Breast epithelium (tissue), 3 donors: ENCODE measurements around the gene MLX.

ENCODE experiments used
- CTCF ChIP-seq, 3 donors: fragments of 450-650 bp; IDR thresholded peaks; one replicate each; pipeline ENCODE4 v1.5.1; 2016 to 2017; ENCODE audit warnings: antibody characterized with exemption in 3 of 3, mild to moderate bottlenecking in 3 of 3, moderate library complexity in 3 of 3
- POLR2A ChIP-seq: fragments of 450-650 bp; IDR thresholded peaks from one replicate; pipeline ENCODE4 v1.6.1; 2016; ENCODE audit warnings: antibody characterized with exemption, mild to moderate bottlenecking, moderate library complexity
- POLR2AphosphoS5 ChIP-seq, 3 donors: sonication (generic); formaldehyde crosslinking; IDR thresholded peaks; one replicate each; pipeline ENCODE4 v1.6.1; 2017; ENCODE audit warnings: antibody characterized with exemption in 3 of 3

- TF ChIP-seq CTCF (IDR thresholded peaks at IDR 0.05) (no peak), POLR2AphosphoS5 (IDR thresholded peaks at IDR 0.05) (no peak), POLR2A (no peak)
These were observed 44.6 kb upstream of the MLX start for GRCh38 chr17:42522263-42522790.
